SJCRH30 (cell line): Measurements from ENCODE around the gene SOX18. TPM values are rescaled to one million over a fixed set of nuclear protein-coding genes. Genes with fewer than 3 reads are reported as not detected.

Experiments used
- DNase-seq, 2 experiments: peaks; one replicate each; pipeline ENCODE4 v3.0.0-alpha.2; 2015 to 2020
- H3K27ac ChIP-seq: fragments of 250-450 bp; sonication (Bioruptor Pico); 2 replicates; pipeline ENCODE4 v1.5.1; 2020; ENCODE audit warnings: mild to moderate bottlenecking, moderate library complexity
- H3K27me3 ChIP-seq: fragments of 250-450 bp; sonication (Bioruptor Pico); 2 replicates; pipeline ENCODE4 v1.5.1; 2020; ENCODE audit warnings: mild to moderate bottlenecking, moderate library complexity
- H3K36me3 ChIP-seq: fragments of 250-450 bp; sonication (Bioruptor Pico); 2 replicates; pipeline ENCODE4 v1.5.1; 2020; ENCODE audit warnings: mild to moderate bottlenecking, moderate library complexity
- H3K4me1 ChIP-seq: fragments of 250-450 bp; sonication (Bioruptor Pico); 2 replicates; pipeline ENCODE4 v1.5.1; 2020; ENCODE audit warnings: mild to moderate bottlenecking, moderate library complexity
- H3K4me3 ChIP-seq: fragments of 250-450 bp; sonication (Bioruptor Pico); 2 replicates; pipeline ENCODE4 v1.5.1; 2020; ENCODE audit warnings: mild to moderate bottlenecking, moderate library complexity
- H3K9me3 ChIP-seq: fragments of 250-450 bp; sonication (Bioruptor Pico); replicated peaks from 2 replicates; pipeline ENCODE4 v1.5.1; 2020; ENCODE audit warnings: mild to moderate bottlenecking, moderate library complexity
- total RNA-seq: library from RNA; depleted of rRNA; stranded (reverse); fragments of >200 nt; shearing (Covaris generic); gene quantifications from 2 replicates; pipeline ENCODE4 v1.2.3, GENCODE V29; 2014

SOX18 gene
- total RNA-seq, 1 experiment from 2014 or later: 0.14 TPM

DNA sequence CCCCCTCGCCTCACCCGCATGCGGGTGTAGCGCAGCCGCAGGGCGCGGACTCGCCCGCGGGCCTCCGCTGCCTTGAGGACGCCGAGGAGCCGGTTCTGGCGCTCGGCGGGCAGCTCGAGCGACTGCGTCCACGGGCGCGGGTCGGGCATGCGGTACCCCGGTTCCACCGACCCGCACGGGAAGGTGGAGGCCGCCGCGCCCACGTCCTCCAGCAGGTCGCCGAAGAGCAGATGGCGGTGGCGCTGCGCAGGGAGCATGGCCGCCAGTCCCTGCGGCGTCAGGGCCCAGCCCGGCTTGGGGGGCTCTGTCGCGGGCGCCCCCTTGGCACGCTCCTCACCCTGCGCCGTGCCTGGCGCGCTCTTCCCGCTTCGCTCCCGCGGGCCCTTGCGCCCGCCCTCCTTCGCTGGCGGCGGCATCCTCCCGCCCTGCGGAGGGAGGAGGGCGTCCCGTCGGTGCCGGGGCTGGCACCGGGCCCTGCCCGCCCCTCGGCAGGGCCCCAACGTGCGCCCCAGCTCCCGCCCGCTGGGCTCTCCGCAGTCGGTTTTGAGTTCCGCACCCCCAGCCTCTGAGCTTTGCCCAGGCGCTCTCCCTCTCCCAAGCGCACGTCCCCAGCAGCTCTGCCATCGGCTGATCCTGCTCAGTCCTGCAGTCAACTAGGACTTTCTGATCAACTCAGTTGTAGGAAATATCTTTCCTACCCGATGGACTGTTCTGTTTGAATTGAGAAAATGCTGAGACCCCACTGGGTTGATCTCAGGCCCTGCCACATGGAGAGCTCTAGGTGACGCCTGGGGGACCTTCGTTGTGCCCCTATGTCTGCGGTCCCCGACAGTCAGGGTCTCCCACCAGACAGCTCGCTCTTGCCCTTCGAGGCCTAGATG lies 34.6 kb upstream of the SOX18 start, which contains the start of gene LKAAEAR1:
Gene LKAAEAR1, minus strand, starts transcription at position 595 of the 881 bp plus-strand sequence. Its CDS starts 179 bp downstream, at position 416.
- Histone ChIP-seq H3K9me3 (0 out of 2 replicates have a peak, but pooled peaks cover 4% of the 10 kb centered on the region), H3K27me3 (peaks cover 35% of the 10 kb centered on the region), H3K36me3 (no peaks in the 10 kb centered on the region), H3K4me1 (peaks cover 9% of the 10 kb centered on the region; the same call in 1 of the 2 replicates), H3K27ac (no peak within 1 kb of the TSS), H3K4me3 (no peak within 1 kb of the TSS)
- DNase-seq: no peak

DNA sequence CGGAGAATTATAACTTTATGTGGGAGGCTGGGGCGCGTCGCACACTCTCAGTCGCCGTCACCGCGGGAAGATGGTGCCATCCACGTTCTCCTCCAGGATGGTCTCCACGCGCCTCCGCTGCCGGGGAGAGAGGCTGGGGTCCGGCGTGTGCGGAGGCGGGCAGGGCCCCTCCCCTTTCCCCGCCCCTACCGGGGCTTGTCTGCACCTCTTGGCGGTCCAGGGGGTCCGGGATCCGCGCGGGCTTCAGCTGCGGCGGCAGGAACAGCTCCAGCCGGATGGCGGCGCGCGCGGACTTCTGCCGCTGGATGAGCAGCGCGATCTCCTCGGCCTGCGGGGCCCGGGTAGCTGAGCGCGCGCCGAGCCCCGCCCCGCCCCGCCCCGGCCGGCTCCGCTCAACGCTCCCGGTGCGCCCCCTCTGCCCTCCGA lies 34.0 kb upstream of the SOX18 start:
- peak; percentile 46 to 54 for DNase-seq
- Histone ChIP-seq H3K9me3 (0 out of 2 replicates have a peak, but pooled peaks cover 4% of the 10 kb centered on the region), H3K36me3 (no peaks in the 10 kb centered on the region), H3K27ac (no peak overlapping the region), H3K4me1 (peaks cover 13% of the 10 kb centered on the region), H3K4me3 (no peak overlapping the region), H3K27me3 (peaks cover 35% of the 10 kb centered on the region)

DNA sequence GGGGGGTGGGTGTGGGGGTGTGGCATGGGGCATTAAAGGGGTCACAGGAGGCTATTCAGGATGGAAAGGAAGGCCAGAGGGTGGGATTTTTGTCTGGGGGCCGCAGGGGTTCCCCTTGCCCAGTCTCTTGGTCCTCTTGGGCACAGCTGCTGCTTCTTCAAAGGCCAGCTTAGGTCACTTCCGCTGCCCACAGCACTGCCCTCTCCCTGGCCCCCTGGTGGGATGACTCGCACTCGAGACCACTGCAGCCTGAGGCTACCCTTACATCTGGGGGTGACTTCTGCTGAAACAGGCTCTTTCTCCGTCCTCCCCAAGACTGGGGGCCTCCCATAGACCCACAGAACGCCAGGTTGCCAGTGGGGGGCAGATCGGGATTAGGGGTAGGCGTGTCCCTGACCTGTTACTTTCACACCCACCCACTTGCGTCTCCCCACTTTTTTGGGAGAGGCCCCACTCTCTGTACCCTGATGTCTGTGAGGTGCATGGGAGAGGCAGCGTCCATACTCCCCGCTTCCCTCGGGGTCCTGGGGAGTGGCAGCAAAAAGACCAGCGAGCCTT lies 33.5 kb upstream of the SOX18 start:
- Histone ChIP-seq H3K9me3 (0 out of 2 replicates have a peak, but pooled peaks cover 4% of the 10 kb centered on the region), H3K36me3 (no peaks in the 10 kb centered on the region), H3K27me3 (peaks cover 35% of the 10 kb centered on the region), H3K27ac (no peak overlapping the region), H3K4me1 (peaks cover 18% of the 10 kb centered on the region), H3K4me3 (no peak overlapping the region)
- no peak for DNase-seq

DNA sequence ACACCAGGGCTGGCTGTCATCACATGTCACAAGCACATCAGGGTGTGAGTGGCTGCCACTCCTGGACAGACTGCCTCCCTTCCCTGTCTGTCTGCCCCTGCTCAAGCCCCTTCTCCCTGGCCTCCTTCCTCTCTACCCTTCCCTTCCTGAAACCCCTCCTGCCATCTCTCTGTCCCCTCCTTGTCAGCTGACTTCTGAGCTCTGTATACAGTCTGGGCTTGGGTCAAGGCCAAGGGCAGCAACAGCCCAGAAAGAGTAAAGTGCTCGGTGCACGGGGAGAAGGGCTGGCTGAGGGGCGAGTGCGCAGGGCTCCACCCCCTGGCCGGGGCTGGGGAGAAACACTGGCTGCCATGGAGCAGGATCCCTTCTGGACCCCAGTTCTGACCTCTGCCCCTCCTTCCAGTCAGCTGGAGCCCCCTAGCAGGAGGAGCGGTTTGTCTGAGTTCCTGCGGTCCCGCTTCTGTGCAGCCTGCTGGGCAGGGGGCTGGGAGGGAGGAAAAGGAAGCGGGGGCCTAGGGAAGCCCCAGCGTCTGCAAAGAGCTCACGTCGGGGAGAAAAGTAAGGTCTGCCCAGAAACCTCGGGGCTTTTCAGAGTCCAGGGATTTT lies 32.8 kb upstream of the SOX18 start:
- H3K27ac ChIP-seq: no peak overlapping the region
- DNase-seq: no peak
- H3K36me3 ChIP-seq: no peaks in the 10 kb centered on the region
- no peak overlapping the region for H3K4me3 ChIP-seq
- 0 out of 2 replicates have a peak, but pooled peaks cover 4% of the 10 kb centered on the region for H3K9me3 ChIP-seq
- peaks cover 35% of the 10 kb centered on the region for H3K27me3 ChIP-seq
- H3K4me1 ChIP-seq: peaks cover 21% of the 10 kb centered on the region

DNA sequence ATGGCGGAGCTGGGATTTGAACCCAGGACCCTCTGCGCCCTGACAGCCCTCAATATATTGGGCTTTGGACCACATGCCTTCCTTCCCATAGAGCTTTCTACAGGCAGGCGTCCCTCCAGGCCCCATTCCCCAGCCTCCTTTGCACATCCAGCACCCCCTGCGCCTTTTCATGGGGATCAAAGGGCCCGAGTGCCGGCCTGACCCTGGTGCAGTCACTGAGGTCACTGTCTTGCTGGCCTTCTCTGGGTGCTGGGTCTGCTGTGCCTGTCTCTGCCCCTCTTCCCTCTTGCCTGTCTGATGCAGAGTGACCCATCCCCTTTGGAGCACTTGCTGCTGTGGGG lies 32.2 kb upstream of the SOX18 start:
- H3K36me3 ChIP-seq: no peaks in the 10 kb centered on the region
- DNase-seq: no peak
- H3K9me3 ChIP-seq: 0 out of 2 replicates have a peak, but pooled peaks cover 4% of the 10 kb centered on the region
- H3K27me3 ChIP-seq: peaks cover 35% of the 10 kb centered on the region
- H3K27ac ChIP-seq: no peak overlapping the region
- no peak overlapping the region for H3K4me3 ChIP-seq
- peaks cover 21% of the 10 kb centered on the region for H3K4me1 ChIP-seq

- Histone ChIP-seq H3K9me3 (no peaks in the 10 kb centered on the region), H3K4me1 (peaks cover 21% of the 10 kb centered on the region), H3K27ac (no peak overlapping the region), H3K4me3 (no peak overlapping the region), H3K27me3 (peaks cover 29% of the 10 kb centered on the region), H3K36me3 (no peaks in the 10 kb centered on the region)
- DNase-seq: no peak
Measured at GRCh38 chr20:64080813-64081623, 31.6 kb upstream of the SOX18 start.

DNA sequence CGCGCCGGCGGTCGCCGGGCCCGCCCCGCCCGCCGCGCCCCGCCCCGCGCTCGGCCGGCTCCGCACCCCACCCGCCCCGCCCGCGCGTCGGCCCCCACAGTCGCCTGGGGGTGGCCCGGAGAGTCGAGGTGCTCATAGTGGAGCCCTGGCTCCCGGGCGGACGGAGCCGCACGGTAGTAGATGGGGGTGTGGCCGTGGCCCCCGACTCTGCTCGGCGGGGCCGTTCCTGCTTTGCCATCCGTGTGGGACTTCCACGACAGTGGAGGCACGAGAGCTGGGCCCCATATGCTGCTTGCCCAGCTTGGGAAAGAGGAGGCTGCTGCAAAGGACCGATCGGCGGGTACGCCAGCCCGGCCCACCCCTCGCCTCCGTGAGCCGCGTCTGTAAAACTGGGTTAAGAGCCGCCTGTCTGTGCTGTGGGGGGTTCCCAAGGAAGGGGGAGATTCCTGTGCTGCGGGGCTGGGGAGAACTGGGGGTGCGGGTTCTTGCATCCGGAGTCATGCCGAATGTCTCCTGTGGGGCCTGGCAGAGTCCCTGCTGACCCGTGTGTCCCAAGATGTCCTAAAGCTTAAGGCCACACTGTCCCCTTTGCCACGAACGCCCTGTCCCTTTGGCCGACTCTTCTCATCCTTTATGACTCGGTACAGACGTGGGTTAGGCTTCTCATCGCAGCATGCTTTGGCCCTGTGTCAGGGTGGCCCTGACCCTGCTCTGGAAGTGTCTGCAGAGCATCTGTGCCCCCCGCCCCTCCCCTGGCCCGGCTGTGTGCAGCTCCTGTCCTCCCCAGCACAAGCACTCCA lies 30.8 kb upstream of the SOX18 start, which contains the start of gene OPRL1:
Gene OPRL1, plus strand, starts transcription at position 70 of the 800 bp plus-strand sequence. CDS start 12,639 bp downstream, outside the sequence.
- no peak for DNase-seq
- H3K9me3 ChIP-seq: no peaks in the 10 kb centered on the region
- peak within 1 kb of the TSS; percentile 73 for H3K4me3 ChIP-seq
- H3K4me1 ChIP-seq: peaks cover 21% of the 10 kb centered on the region
- peak within 1 kb of the TSS; percentile 4; the same call in 1 of the 2 replicates for H3K27ac ChIP-seq
- no peaks in the 10 kb centered on the region for H3K36me3 ChIP-seq
- H3K27me3 ChIP-seq: peaks cover 23% of the 10 kb centered on the region

GRCh38 chr20:64079273-64080012 lies 30.0 kb upstream of the SOX18 start, which contains the start of gene RGS19:
Gene RGS19, minus strand, starts transcription at chr20:64079518. Its CDS starts 2,632 bp downstream, at chr20:64076886.
- peak; percentile 76 to 86 for DNase-seq
- Histone ChIP-seq H3K4me1 (peaks cover 21% of the 10 kb centered on the region), H3K27ac (peak within 1 kb of the TSS; percentile 4; the same call in 1 of the 2 replicates)

GRCh38 chr20:64078934-64079272 lies 29.5 kb upstream of the SOX18 start:
- Histone ChIP-seq H3K27me3 (peaks cover 13% of the 10 kb centered on the region), H3K4me3 (peak overlapping the region; percentile 73), H3K36me3 (no peaks in the 10 kb centered on the region), H3K27ac (no peak overlapping the region), H3K4me1 (peaks cover 21% of the 10 kb centered on the region), H3K9me3 (no peaks in the 10 kb centered on the region)
- DNase-seq: no peak

More at GRCh38 chr20:64079273-64080012, 30.0 kb upstream of the SOX18 start, which contains the start of gene RGS19:
- H3K27me3 ChIP-seq: peaks cover 15% of the 10 kb centered on the region
- no peaks in the 10 kb centered on the region for H3K36me3 ChIP-seq
- H3K9me3 ChIP-seq: no peaks in the 10 kb centered on the region
- H3K4me3 ChIP-seq: peak within 1 kb of the TSS; percentile 73

GRCh38 chr20:64077876-64078551 lies 28.6 kb upstream of the SOX18 start:
- H3K9me3 ChIP-seq: no peaks in the 10 kb centered on the region
- DNase-seq: peak; percentile 61 to 76
- H3K36me3 ChIP-seq: no peaks in the 10 kb centered on the region
- peaks cover 20% of the 10 kb centered on the region for H3K4me1 ChIP-seq
- no peak overlapping the region for H3K4me3 ChIP-seq
- H3K27me3 ChIP-seq: peaks cover 9% of the 10 kb centered on the region
- H3K27ac ChIP-seq: no peak overlapping the region

GRCh38 chr20:64077541-64077875 lies 28.1 kb upstream of the SOX18 start:
- no peak for DNase-seq
- Histone ChIP-seq H3K9me3 (no peaks in the 10 kb centered on the region), H3K27ac (no peak overlapping the region), H3K27me3 (peaks cover 6% of the 10 kb centered on the region), H3K4me3 (no peak overlapping the region), H3K4me1 (peaks cover 17% of the 10 kb centered on the region), H3K36me3 (no peaks in the 10 kb centered on the region)

GRCh38 chr20:64077094-64077493 lies 27.7 kb upstream of the SOX18 start:
- Histone ChIP-seq H3K4me1 (peaks cover 14% of the 10 kb centered on the region), H3K27me3 (peaks cover 6% of the 10 kb centered on the region), H3K27ac (no peak overlapping the region), H3K4me3 (no peak overlapping the region), H3K36me3 (no peaks in the 10 kb centered on the region), H3K9me3 (no peaks in the 10 kb centered on the region)
- DNase-seq: no peak
